ENCODE data around the gene MRPL43. TPM values are rescaled to one million over a fixed set of nuclear protein-coding genes. Genes with fewer than 3 reads are reported as not detected.

Gene MRPL43
- total and polyA plus RNA-seq, 10 of the 15 experiments (the other 5 are each of a cell fraction or from before 2014, with no cell fraction given) = 16.6 to 108 (median 65.1) TPM

DNA sequence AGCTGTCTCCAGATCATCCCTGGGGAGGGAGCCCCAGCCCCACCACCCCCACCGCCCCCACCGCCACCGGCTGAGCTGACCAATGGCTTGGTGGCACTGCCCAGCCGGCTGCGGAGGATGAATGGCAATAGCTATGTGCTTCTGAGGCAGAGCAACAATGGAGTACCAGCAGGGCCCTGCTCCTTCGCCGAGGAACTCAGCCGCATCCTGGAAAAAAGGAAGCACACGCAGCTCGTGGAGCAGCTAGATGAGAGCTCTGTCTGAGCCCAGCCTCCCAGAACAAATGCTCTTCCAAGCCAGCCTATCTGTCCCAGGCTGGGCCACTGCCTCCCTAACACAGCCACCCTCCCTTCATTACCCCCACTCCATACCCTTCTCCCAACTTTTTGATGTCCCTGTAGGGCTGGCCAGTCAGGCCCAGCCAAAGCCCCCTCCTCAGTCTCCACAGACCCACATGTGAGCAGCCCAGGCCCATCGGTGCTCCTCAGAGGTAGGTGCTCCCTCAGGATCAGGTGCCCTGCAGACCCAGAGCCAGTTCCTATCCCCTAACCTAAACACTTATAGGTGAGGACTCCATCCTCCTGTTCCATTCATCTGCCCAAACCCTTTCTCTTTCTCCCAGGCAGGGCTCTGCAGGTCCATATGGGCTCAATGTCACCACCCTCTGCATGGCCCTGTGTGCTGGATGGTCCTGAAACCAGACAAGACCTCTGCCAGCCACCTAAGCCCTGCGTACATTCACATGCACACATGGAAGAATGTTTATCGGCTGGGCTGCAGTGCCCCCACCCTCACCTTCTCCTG lies 3.2 kb downstream of the MRPL43 start:
- BruUV-seq (replicated peaks) = no TSS peak
- 97% methylated on average over 8 of the region's 13 CpGs for WGBS (ENCODE audit: insufficient coverage, insufficient replicate concordance, low lambda C conversion rate, missing lambda C conversion rate)

More for the DNA sequence above, 3.2 kb downstream of the MRPL43 start:
- peaks cover 16% of the 10 kb centered on the region for H3K4me1 ChIP-seq (ENCODE audit: control insufficient read depth, insufficient read depth, low read length)
- H3K27me3 ChIP-seq (replicated peaks in 1 of 2; ENCODE audit: control insufficient read depth in 2 of 2, insufficient read depth in 2 of 2, low read length in 1 of 2) = no peaks in the 10 kb centered on the region
- ChIA-PET SMC1A (ENCODE audit: uncharacterized antibody, unreplicated experiment) (no interaction called here), CTCF (interaction anchor here (3.3 to 5.5 kb wide), 2 partner anchors 13 to 31 kb away, joined by 15 to 42 read pairs; no protein-coding TSS in a partner anchor), RAD21 (ENCODE audit: unreplicated experiment) (interaction anchor here (2.1 kb wide), 1 partner anchor 14 kb away, joined by 11 read pairs; no protein-coding TSS in a partner anchor), POLR2A (interaction anchor here (1.3 kb wide), 1 partner anchor 71 kb away, joined by 3 read pairs; the partner anchor contains the start of gene SLF2)
- in situ Hi-C loops (cut with MboI) = no loop called here
- no peak overlapping the region for H2AFZ ChIP-seq (ENCODE audit: control insufficient read depth, low read depth, low read length)
- no peak for TF ChIP-seq BACH1 (IDR thresholded peaks at IDR 0.05; ENCODE audit: borderline replicate concordance)
- no peak for TF ChIP-seq IKZF1 (conservative IDR thresholded peaks at IDR 0.05)
- no peak for TF ChIP-seq CHD4 (IDR thresholded peaks at IDR 0.05)
- no peak for TF ChIP-seq ZNF622 (IDR thresholded peaks at IDR 0.05)
- TF ChIP-seq, protein P1, sequence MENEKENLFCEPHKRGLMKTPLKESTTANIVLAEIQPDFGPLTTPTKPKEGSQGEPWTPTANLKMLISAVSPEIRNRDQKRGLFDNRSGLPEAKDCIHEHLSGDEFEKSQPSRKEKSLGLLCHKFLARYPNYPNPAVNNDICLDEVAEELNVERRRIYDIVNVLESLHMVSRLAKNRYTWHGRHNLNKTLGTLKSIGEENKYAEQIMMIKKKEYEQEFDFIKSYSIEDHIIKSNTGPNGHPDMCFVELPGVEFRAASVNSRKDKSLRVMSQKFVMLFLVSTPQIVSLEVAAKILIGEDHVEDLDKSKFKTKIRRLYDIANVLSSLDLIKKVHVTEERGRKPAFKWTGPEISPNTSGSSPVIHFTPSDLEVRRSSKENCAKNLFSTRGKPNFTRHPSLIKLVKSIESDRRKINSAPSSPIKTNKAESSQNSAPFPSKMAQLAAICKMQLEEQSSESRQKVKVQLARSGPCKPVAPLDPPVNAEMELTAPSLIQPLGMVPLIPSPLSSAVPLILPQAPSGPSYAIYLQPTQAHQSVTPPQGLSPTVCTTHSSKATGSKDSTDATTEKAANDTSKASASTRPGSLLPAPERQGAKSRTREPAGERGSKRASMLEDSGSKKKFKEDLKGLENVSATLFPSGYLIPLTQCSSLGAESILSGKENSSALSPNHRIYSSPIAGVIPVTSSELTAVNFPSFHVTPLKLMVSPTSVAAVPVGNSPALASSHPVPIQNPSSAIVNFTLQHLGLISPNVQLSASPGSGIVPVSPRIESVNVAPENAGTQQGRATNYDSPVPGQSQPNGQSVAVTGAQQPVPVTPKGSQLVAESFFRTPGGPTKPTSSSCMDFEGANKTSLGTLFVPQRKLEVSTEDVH (IDR thresholded peaks at IDR 0.05; ENCODE audit: low read depth, partially characterized antibody) = no peak
- TF ChIP-seq ZZZ3 (IDR thresholded peaks at IDR 0.05; ENCODE audit: control insufficient read depth, insufficient read length, low read depth) = no peak
- no peak for TF ChIP-seq MEF2A (IDR thresholded peaks at IDR 0.05; ENCODE audit: insufficient read depth, low read depth, low read length)
- no peak for TF ChIP-seq CHD2 (IDR thresholded peaks at IDR 0.05; ENCODE audit: borderline replicate concordance, low read depth, low read length)
- TF ChIP-seq, protein P2, sequence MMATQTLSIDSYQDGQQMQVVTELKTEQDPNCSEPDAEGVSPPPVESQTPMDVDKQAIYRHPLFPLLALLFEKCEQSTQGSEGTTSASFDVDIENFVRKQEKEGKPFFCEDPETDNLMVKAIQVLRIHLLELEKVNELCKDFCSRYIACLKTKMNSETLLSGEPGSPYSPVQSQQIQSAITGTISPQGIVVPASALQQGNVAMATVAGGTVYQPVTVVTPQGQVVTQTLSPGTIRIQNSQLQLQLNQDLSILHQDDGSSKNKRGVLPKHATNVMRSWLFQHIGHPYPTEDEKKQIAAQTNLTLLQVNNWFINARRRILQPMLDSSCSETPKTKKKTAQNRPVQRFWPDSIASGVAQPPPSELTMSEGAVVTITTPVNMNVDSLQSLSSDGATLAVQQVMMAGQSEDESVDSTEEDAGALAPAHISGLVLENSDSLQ (IDR thresholded peaks at IDR 0.05) = no peak
- no peak for TF ChIP-seq POLR2AphosphoS5 (IDR thresholded peaks at IDR 0.05; ENCODE audit: low read length)
- TF ChIP-seq ZNF207 (IDR thresholded peaks at IDR 0.05; ENCODE audit: borderline replicate concordance) = no peak
- no peak for TF ChIP-seq CREB1 (IDR thresholded peaks at IDR 0.05; ENCODE audit: low read depth)
- no peak for TF ChIP-seq FOXK2 (IDR thresholded peaks at IDR 0.05)
- TF ChIP-seq STAT1 (conservative IDR thresholded peaks at IDR 0.05) = no peak
- TF ChIP-seq YBX1 (IDR thresholded peaks at IDR 0.05) = no peak
- no peak for TF ChIP-seq BCL11A (IDR thresholded peaks at IDR 0.05; ENCODE audit: low read depth, low read length)
- no peak for TF ChIP-seq KLF5 (IDR thresholded peaks at IDR 0.05; ENCODE audit: partially characterized antibody)
- peaks cover 0 to 3% of the 10 kb centered on the region in 2 experiments; a peak in 2 of 4 replicates for H3K36me3 ChIP-seq (ENCODE audit: control insufficient read depth in 2 of 2, insufficient read depth in 2 of 2, low read length in 1 of 2)
- no peaks in the 10 kb centered on the region for H4K20me1 ChIP-seq (ENCODE audit: control insufficient read depth, insufficient read depth)
- intact Hi-C loops (cut with micrococcal nuclease; ENCODE audit: unreplicated experiment) = no loop called here
- H3K79me2 ChIP-seq (ENCODE audit: control insufficient read depth, insufficient read depth, low read length) = peaks cover 28% of the 10 kb centered on the region
- no peak overlapping the region for H3K27ac ChIP-seq (ENCODE audit: control insufficient read depth, insufficient read depth)
- FAIRE-seq = no peak
- ATAC-seq = no peak
- H3K4me3 ChIP-seq = no peak overlapping the region
- no peak for DNase-seq (ENCODE audit: low read depth, low spot score)
- H3K9me3 ChIP-seq (replicated peaks; ENCODE audit: control insufficient read depth, insufficient read depth, low read length) = no peaks in the 10 kb centered on the region
- no peak overlapping the region for H3K4me2 ChIP-seq (ENCODE audit: control insufficient read depth, insufficient read depth)
- H3K9ac ChIP-seq (ENCODE audit: control insufficient read depth, insufficient read depth, low read length) = no peak overlapping the region

All from GM12878 (cell line).